ENCODE data around the gene DDX51.

DNA sequence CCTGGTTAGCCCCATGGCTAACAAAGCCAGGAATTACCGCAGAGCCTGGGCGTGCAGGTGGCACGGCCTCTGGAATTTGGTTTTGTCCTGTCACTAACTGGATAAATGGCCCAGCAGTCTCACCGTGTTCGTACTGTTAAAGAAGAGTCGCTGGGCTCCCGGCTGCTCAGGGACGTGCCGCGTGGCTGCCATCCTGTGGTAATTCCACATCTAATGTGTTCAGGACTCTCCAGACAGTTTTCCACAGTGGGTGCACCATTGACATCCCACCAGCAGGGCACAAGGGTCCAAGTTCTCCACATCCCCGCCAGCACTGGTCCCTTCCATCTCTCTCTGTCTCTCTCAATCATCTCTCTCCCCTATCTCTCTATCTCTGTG is 19.8 kb upstream of the DDX51 start:
- TF ChIP-seq EZH2 (IDR thresholded peaks at IDR 0.05; ENCODE audit: low read depth, unreplicated experiment), result no peak
- TF ChIP-seq, protein P1, sequence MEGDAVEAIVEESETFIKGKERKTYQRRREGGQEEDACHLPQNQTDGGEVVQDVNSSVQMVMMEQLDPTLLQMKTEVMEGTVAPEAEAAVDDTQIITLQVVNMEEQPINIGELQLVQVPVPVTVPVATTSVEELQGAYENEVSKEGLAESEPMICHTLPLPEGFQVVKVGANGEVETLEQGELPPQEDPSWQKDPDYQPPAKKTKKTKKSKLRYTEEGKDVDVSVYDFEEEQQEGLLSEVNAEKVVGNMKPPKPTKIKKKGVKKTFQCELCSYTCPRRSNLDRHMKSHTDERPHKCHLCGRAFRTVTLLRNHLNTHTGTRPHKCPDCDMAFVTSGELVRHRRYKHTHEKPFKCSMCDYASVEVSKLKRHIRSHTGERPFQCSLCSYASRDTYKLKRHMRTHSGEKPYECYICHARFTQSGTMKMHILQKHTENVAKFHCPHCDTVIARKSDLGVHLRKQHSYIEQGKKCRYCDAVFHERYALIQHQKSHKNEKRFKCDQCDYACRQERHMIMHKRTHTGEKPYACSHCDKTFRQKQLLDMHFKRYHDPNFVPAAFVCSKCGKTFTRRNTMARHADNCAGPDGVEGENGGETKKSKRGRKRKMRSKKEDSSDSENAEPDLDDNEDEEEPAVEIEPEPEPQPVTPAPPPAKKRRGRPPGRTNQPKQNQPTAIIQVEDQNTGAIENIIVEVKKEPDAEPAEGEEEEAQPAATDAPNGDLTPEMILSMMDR (conservative IDR thresholded peaks at IDR 0.05; ENCODE audit: low read depth in 2 of 2), result peak; percentile 16 to 23; a peak in 2 of 4 replicates
- TF ChIP-seq POLR2AphosphoS5 (IDR thresholded peaks at IDR 0.05; ENCODE audit: low read depth), result no peak
- TF ChIP-seq REST (IDR thresholded peaks at IDR 0.05; ENCODE audit: unreplicated experiment), result no peak
- TF ChIP-seq JUNB (IDR thresholded peaks at IDR 0.05; ENCODE audit: unreplicated experiment), result no peak
- no peak for TF ChIP-seq CREB1 (CRISPR knock-in tag; IDR thresholded peaks at IDR 0.05; ENCODE audit: low read depth)
- no peak for TF ChIP-seq EZH2phosphoT487 (IDR thresholded peaks at IDR 0.05; ENCODE audit: unreplicated experiment)
- no peak for TF ChIP-seq NANOG (IDR thresholded peaks at IDR 0.05; ENCODE audit: borderline replicate concordance)
- no peak for TF ChIP-seq ZNF114 (CRISPR knock-in tag; IDR thresholded peaks at IDR 0.05)
- TF ChIP-seq, protein P2, sequence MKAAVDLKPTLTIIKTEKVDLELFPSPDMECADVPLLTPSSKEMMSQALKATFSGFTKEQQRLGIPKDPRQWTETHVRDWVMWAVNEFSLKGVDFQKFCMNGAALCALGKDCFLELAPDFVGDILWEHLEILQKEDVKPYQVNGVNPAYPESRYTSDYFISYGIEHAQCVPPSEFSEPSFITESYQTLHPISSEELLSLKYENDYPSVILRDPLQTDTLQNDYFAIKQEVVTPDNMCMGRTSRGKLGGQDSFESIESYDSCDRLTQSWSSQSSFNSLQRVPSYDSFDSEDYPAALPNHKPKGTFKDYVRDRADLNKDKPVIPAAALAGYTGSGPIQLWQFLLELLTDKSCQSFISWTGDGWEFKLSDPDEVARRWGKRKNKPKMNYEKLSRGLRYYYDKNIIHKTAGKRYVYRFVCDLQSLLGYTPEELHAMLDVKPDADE (IDR thresholded peaks at IDR 0.05), result no peak
- no peak for TF ChIP-seq STAT1 (IDR thresholded peaks at IDR 0.05; ENCODE audit: unreplicated experiment)
- TF ChIP-seq ZNF331 (CRISPR knock-in tag; IDR thresholded peaks at IDR 0.05; ENCODE audit: low read depth), result no peak
- TF ChIP-seq, protein P3, sequence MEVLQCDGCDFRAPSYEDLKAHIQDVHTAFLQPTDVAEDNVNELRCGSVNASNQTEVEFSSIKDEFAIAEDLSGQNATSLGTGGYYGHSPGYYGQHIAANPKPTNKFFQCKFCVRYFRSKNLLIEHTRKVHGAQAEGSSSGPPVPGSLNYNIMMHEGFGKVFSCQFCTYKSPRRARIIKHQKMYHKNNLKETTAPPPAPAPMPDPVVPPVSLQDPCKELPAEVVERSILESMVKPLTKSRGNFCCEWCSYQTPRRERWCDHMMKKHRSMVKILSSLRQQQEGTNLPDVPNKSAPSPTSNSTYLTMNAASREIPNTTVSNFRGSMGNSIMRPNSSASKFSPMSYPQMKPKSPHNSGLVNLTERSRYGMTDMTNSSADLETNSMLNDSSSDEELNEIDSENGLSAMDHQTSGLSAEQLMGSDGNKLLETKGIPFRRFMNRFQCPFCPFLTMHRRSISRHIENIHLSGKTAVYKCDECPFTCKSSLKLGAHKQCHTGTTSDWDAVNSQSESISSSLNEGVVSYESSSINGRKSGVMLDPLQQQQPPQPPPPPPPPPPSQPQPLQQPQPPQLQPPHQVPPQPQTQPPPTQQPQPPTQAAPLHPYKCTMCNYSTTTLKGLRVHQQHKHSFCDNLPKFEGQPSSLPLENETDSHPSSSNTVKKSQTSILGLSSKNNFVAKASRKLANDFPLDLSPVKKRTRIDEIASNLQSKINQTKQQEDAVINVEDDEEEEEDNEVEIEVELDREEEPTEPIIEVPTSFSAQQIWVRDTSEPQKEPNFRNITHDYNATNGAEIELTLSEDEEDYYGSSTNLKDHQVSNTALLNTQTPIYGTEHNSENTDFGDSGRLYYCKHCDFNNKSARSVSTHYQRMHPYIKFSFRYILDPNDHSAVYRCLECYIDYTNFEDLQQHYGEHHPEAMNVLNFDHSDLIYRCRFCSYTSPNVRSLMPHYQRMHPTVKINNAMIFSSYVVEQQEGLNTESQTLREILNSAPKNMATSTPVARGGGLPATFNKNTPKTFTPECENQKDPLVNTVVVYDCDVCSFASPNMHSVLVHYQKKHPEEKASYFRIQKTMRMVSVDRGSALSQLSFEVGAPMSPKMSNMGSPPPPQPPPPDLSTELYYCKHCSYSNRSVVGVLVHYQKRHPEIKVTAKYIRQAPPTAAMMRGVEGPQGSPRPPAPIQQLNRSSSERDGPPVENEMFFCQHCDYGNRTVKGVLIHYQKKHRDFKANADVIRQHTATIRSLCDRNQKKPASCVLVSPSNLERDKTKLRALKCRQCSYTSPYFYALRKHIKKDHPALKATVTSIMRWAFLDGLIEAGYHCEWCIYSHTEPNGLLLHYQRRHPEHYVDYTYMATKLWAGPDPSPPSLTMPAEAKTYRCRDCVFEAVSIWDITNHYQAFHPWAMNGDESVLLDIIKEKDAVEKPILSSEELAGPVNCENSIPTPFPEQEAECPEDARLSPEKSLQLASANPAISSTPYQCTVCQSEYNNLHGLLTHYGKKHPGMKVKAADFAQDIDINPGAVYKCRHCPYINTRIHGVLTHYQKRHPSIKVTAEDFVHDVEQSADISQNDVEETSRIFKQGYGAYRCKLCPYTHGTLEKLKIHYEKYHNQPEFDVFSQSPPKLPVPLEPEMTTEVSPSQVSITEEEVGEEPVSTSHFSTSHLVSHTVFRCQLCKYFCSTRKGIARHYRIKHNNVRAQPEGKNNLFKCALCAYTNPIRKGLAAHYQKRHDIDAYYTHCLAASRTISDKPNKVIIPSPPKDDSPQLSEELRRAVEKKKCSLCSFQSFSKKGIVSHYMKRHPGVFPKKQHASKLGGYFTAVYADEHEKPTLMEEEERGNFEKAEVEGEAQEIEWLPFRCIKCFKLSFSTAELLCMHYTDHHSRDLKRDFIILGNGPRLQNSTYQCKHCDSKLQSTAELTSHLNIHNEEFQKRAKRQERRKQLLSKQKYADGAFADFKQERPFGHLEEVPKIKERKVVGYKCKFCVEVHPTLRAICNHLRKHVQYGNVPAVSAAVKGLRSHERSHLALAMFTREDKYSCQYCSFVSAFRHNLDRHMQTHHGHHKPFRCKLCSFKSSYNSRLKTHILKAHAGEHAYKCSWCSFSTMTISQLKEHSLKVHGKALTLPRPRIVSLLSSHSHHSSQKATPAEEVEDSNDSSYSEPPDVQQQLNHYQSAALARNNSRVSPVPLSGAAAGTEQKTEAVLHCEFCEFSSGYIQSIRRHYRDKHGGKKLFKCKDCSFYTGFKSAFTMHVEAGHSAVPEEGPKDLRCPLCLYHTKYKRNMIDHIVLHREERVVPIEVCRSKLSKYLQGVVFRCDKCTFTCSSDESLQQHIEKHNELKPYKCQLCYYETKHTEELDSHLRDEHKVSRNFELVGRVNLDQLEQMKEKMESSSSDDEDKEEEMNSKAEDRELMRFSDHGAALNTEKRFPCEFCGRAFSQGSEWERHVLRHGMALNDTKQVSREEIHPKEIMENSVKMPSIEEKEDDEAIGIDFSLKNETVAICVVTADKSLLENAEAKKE (CRISPR knock-in tag; IDR thresholded peaks at IDR 0.05), result no peak

Measured in GM23338 (cell line).